Mesothelial cell of epicardium (in vitro differentiated cells): ENCODE results near the gene BMP2K. TPM values are rescaled to one million over a fixed set of nuclear protein-coding genes. Genes with fewer than 3 reads are reported as not detected.

Experiments
- DNase-seq, 2 experiments: peaks; one replicate each; pipeline ENCODE4 v3.0.0; 2021; ENCODE audit warnings: low spot score in 2 of 2; ENCODE audit not compliant: unreplicated experiment in 2 of 2
- H3K27ac Mint-ChIP-seq: 2 replicates; pipeline ENCODE4 v1.8.0; 2021; ENCODE audit warnings: mixed read lengths
- H3K27me3 Mint-ChIP-seq: 2 replicates; pipeline ENCODE4 v1.8.0; 2021; ENCODE audit warnings: low read depth, mixed read lengths
- H3K36me3 Mint-ChIP-seq: 2 replicates; pipeline ENCODE4 v1.8.0; 2021; ENCODE audit warnings: mixed read lengths
- H3K4me1 Mint-ChIP-seq: 2 replicates; pipeline ENCODE4 v1.8.0; 2021; ENCODE audit warnings: mixed read lengths
- H3K4me3 Mint-ChIP-seq: 2 replicates; pipeline ENCODE4 v1.8.0; 2021; ENCODE audit warnings: mild to moderate bottlenecking, moderate library complexity, mixed read lengths
- H3K9me3 Mint-ChIP-seq: 2 replicates; pipeline ENCODE4 v1.8.0; 2021; ENCODE audit warnings: mixed read lengths
- CTCF ChIP-seq: fragments of 200-600 bp; sonication (generic); IDR thresholded peaks from one replicate; pipeline ENCODE4 v1.5.0; 2021; ENCODE audit warnings: antibody characterized with exemption; ENCODE audit not compliant: unreplicated experiment
- total RNA-seq: library from RNA; stranded (reverse); gene quantifications from 3 replicates; pipeline ENCODE4 v1.2.1, GENCODE V29; 2021

BMP2K gene
- total RNA-seq, 1 donor from 2014 or later, result 23.2 TPM

GRCh38 chr4:78737035-78737434, 39.1 kb upstream of the BMP2K start:
- Mint-ChIP-seq H3K4me3 (no peak overlapping the region), H3K9me3 (no peaks in the 10 kb centered on the region), H3K4me1 (no peaks in the 10 kb centered on the region), H3K27ac (no peak overlapping the region), H3K36me3 (no peaks in the 10 kb centered on the region), H3K27me3 (no peaks in the 10 kb centered on the region)
- TF ChIP-seq CTCF, result no peak
- no peak for DNase-seq

- no peak for TF ChIP-seq CTCF
- Mint-ChIP-seq H3K27me3 (no peaks in the 10 kb centered on the region), H3K27ac (no peak overlapping the region), H3K4me3 (no peak overlapping the region), H3K9me3 (no peaks in the 10 kb centered on the region), H3K4me1 (no peaks in the 10 kb centered on the region), H3K36me3 (no peaks in the 10 kb centered on the region)
- DNase-seq, result no peak
Measured at GRCh38 chr4:78737973-78738372, 38.2 kb upstream of the BMP2K start.

GRCh38 chr4:78742300-78742699, 33.9 kb upstream of the BMP2K start:
- Mint-ChIP-seq H3K4me3 (no peak overlapping the region), H3K36me3 (no peaks in the 10 kb centered on the region), H3K27me3 (no peaks in the 10 kb centered on the region), H3K4me1 (no peaks in the 10 kb centered on the region), H3K9me3 (peaks cover 4% of the 10 kb centered on the region), H3K27ac (no peak overlapping the region)
- no peak for DNase-seq
- TF ChIP-seq CTCF, result no peak

- Mint-ChIP-seq H3K27ac (no peak overlapping the region), H3K27me3 (no peaks in the 10 kb centered on the region), H3K9me3 (peaks cover 4% of the 10 kb centered on the region), H3K4me3 (no peak overlapping the region), H3K36me3 (no peaks in the 10 kb centered on the region), H3K4me1 (peaks cover 6% of the 10 kb centered on the region)
- TF ChIP-seq CTCF, result no peak
- no peak for DNase-seq
Measured at GRCh38 chr4:78747475-78747922, 28.7 kb upstream of the BMP2K start.

GRCh38 chr4:78748381-78748780, 27.8 kb upstream of the BMP2K start:
- TF ChIP-seq CTCF, result no peak
- peaks cover 4% of the 10 kb centered on the region for H3K9me3 Mint-ChIP-seq
- H3K36me3 Mint-ChIP-seq, result no peaks in the 10 kb centered on the region
- H3K4me1 Mint-ChIP-seq, result peaks cover 6% of the 10 kb centered on the region
- no peak for DNase-seq
- H3K27me3 Mint-ChIP-seq, result no peaks in the 10 kb centered on the region
- H3K4me3 Mint-ChIP-seq, result no peak overlapping the region
- no peak overlapping the region for H3K27ac Mint-ChIP-seq
